Stimulated activated CD8-positive, alpha-beta memory T cell treated with anti-CD3 and anti-CD28 coated beads, Interleukin-2, amount 100 ng/mL, for 48 hours (primary cell): ENCODE measurements around the gene SAP30BP.
"Not testable (repeated sequence)": the region's sequence is repeated elsewhere in the genome, so short reads cannot be mapped to it uniquely, and the experiment has no call there.

ENCODE experiments used
- DNase-seq, 2 donors: peaks; one replicate each; pipeline ENCODE4 v3.0.0-alpha.2; 2020; ENCODE audit warnings: low read depth in 2 of 2

SAP30BP gene

GRCh38 chr17:75633486-75634375 is 33.4 kb upstream of the SAP30BP start:
- peak; percentile 23 to 30 for DNase-seq

- DNase-seq: no peak
Observed at GRCh38 chr17:75634376-75634740, 32.8 kb upstream of the SAP30BP start.

GRCh38 chr17:75634754-75635609 is 32.2 kb upstream of the SAP30BP start:
- no peak for DNase-seq

- no peak for DNase-seq
Observed at GRCh38 chr17:75635610-75636202, 31.4 kb upstream of the SAP30BP start.

GRCh38 chr17:75636381-75637142 is 30.6 kb upstream of the SAP30BP start:
- DNase-seq: no peak

- no peak for DNase-seq
Observed at GRCh38 chr17:75637143-75637538, 30.0 kb upstream of the SAP30BP start.

GRCh38 chr17:75637551-75637950 is 29.6 kb upstream of the SAP30BP start:
- no peak for DNase-seq

- DNase-seq: not testable (repeated sequence)
Observed at GRCh38 chr17:75638039-75638438, 29.1 kb upstream of the SAP30BP start.

- no peak for DNase-seq
Observed at GRCh38 chr17:75638893-75639292, 28.2 kb upstream of the SAP30BP start.

- no peak for DNase-seq
Observed at GRCh38 chr17:75639327-75639726, 27.8 kb upstream of the SAP30BP start.

- DNase-seq: no peak
Observed at GRCh38 chr17:75639771-75640555, 27.2 kb upstream of the SAP30BP start.

- no peak for DNase-seq
Observed at GRCh38 chr17:75640556-75641119, 26.5 kb upstream of the SAP30BP start.

GRCh38 chr17:75641343-75641742 is 25.8 kb upstream of the SAP30BP start:
- DNase-seq: no peak

GRCh38 chr17:75642182-75642783 is 24.9 kb upstream of the SAP30BP start:
- DNase-seq: no peak

GRCh38 chr17:75642784-75643642 is 24.1 kb upstream of the SAP30BP start:
- DNase-seq: no peak

- no peak for DNase-seq
Observed at GRCh38 chr17:75643643-75644017, 23.5 kb upstream of the SAP30BP start.

GRCh38 chr17:75645501-75645888 is 21.6 kb upstream of the SAP30BP start:
- DNase-seq: no peak

- no peak for DNase-seq
Observed at GRCh38 chr17:75645889-75646637, 21.1 kb upstream of the SAP30BP start.

GRCh38 chr17:75646638-75646992 is 20.5 kb upstream of the SAP30BP start:
- no peak for DNase-seq
